ENCODE measurements around the gene IFITM5. TPM values are rescaled to one million over a fixed set of nuclear protein-coding genes. Genes with fewer than 3 reads are reported as not detected.

The IFITM5 gene
- total RNA-seq, 1 experiment from 2014 or later = not detected

- H3K9me3 ChIP-seq (ENCODE audit: control insufficient read depth, low read depth, low read length) = no peaks in the 10 kb centered on the region
- H3K4me3 Mint-ChIP-seq = peak within 1 kb of the TSS in 1 of 2 experiments; percentile 33; a peak in 1 of 5 replicates
- H2BK20ac ChIP-seq (ENCODE audit: low read depth, low read length, poor library complexity, severe bottlenecking) = no peak within 1 kb of the TSS
- TF ChIP-seq CTCF (conservative IDR thresholded peaks at IDR 0.05) = no peak
- no peak within 1 kb of the TSS for H2AFZ ChIP-seq (ENCODE audit: low read length)
- no peak within 1 kb of the TSS for H3K27ac ChIP-seq (ENCODE audit: insufficient read length, low read depth, low read length)
- no peaks in the 10 kb centered on the region for H3K36me3 Mint-ChIP-seq (ENCODE audit: insufficient read depth in 1 of 3, low read depth in 3 of 3)
- no peaks in the 10 kb centered on the region for H3K27me3 ChIP-seq (ENCODE audit: insufficient read depth, low read length)
- no peaks in the 10 kb centered on the region for H3K79me2 ChIP-seq (ENCODE audit: insufficient read depth, low read length)
- H3K23me2 ChIP-seq (ENCODE audit: insufficient read length, low read depth, low read length, poor library complexity, severe bottlenecking) = no peaks in the 10 kb centered on the region
- H3K56ac ChIP-seq (ENCODE audit: insufficient read length, low read depth, low read length) = no peak within 1 kb of the TSS
- no peak within 1 kb of the TSS for H3K4ac ChIP-seq (ENCODE audit: low read depth, low read length)
- H3K23ac ChIP-seq (ENCODE audit: insufficient read length, low read depth, low read length) = no peak within 1 kb of the TSS
- peaks cover 25 to 35% of the 10 kb centered on the region in 2 experiments for H3K4me1 Mint-ChIP-seq
- H4K5ac ChIP-seq (ENCODE audit: insufficient read length, low read depth, low read length) = no peak within 1 kb of the TSS
- H4K91ac ChIP-seq (ENCODE audit: insufficient read length, low read depth, low read length) = no peak within 1 kb of the TSS
- WGBS (ENCODE audit: extremely low coverage, insufficient read length, low lambda C conversion rate) = no CpG with 5 or more reads among the region's 21 CpGs
- no peak for DNase-seq
- no peak within 1 kb of the TSS for H3K4me2 ChIP-seq (ENCODE audit: insufficient read depth, insufficient read length, low read length)
- no peak within 1 kb of the TSS for H2BK15ac ChIP-seq (ENCODE audit: low read depth, low read length)
- no peak within 1 kb of the TSS for H3K18ac ChIP-seq (ENCODE audit: insufficient read length, low read depth, low read length)
- no peaks in the 10 kb centered on the region for H3K4me1 ChIP-seq (ENCODE audit: insufficient read depth, low read length)
- no peak within 1 kb of the TSS for H2BK5ac ChIP-seq (ENCODE audit: insufficient read length, low read length)
- H3T11ph ChIP-seq (ENCODE audit: low read length) = no peak within 1 kb of the TSS
- peaks cover 2 to 3% of the 10 kb centered on the region in 2 experiments; a peak in 1 of 5 replicates for H3K9me3 Mint-ChIP-seq
- H3K27me3 Mint-ChIP-seq (ENCODE audit: low read depth) = no peaks in the 10 kb centered on the region; the same call in 1 of the 2 replicates
- H2AK5ac ChIP-seq (ENCODE audit: insufficient read length, low read length) = no peak within 1 kb of the TSS
- H2BK120ac ChIP-seq (ENCODE audit: low read depth, low read length, poor library complexity, severe bottlenecking) = no peak within 1 kb of the TSS
- no peak within 1 kb of the TSS for H3K9ac ChIP-seq (ENCODE audit: extremely low read depth, insufficient read length, low read length)
- peak within 1 kb of the TSS in 2 of 3 experiments; percentile 72 to 89; a peak in 5 of 7 replicates for H3K27ac Mint-ChIP-seq
- no peak within 1 kb of the TSS for H4K8ac ChIP-seq (replicated peaks; ENCODE audit: insufficient read length, low read depth, low read length)
- H2BK12ac ChIP-seq (ENCODE audit: insufficient read length, low read depth, low read length) = no peak within 1 kb of the TSS
- no peaks in the 10 kb centered on the region for H4K20me1 ChIP-seq (ENCODE audit: control insufficient read depth, insufficient read depth, insufficient read length)
- H3K14ac ChIP-seq (ENCODE audit: insufficient read depth, low read length) = no peak within 1 kb of the TSS
- no peaks in the 10 kb centered on the region for H3K79me1 ChIP-seq (ENCODE audit: insufficient read depth, low read depth, low read length, poor library complexity, severe bottlenecking)
Observed at GRCh38 chr11:278001-278951, 21.1 kb downstream of the IFITM5 start, which contains the start of gene NLRP6. TSS of gene NLRP6 (plus strand) at chr11:278407. CDS start at chr11:278570, 163 bp downstream.
